GM18505 (cell line): ENCODE data around the gene SWAP70.
A peak's percentile ranks its signal among the peaks of the same experiment; 100 is the strongest.
"Not testable (repeated sequence)": the region's sequence is repeated elsewhere in the genome, so short reads cannot be mapped to it uniquely, and the experiment has no call there.

Experiments used
- ATAC-seq: cut with Tn5 transposase; IDR thresholded peaks from one replicate; pipeline ENCODE4 v1.9.1; 2021; ENCODE audit not compliant: unreplicated experiment
- POLR2A ChIP-seq: IDR thresholded peaks from 4 replicates; pipeline ENCODE4 v1.6.1; 2011; ENCODE audit warnings: borderline replicate concordance; ENCODE audit not compliant: insufficient read depth, insufficient read length; ENCODE audit errors: extremely low read depth

SWAP70 gene

GRCh38 chr11:9728058-9728457 is 64.2 kb downstream of the SWAP70 start:
- TF ChIP-seq POLR2A: no peak
- ATAC-seq: no peak

DNA sequence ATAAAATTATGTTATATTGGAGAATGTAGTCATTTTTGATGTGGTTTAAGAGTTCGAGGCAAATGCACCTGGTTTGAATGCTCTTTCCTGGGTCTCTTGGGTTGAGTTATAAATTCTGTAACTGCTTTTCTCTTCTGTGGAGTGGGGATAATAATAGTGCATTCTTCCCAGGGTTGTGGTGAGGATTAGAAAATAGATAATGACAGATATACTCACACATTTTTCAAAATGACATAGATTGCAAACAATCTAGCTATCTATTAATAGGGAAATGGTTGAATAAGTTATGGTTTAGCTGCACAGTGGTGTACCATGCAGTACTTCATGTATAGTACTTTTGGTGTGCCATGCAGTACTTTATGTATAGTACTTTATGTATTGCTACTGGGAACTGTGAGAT is 67.4 kb downstream of the SWAP70 start:
- no peak for TF ChIP-seq POLR2A
- no peak for ATAC-seq

GRCh38 chr11:9732453-9732852 is 68.6 kb downstream of the SWAP70 start:
- no peak for ATAC-seq

GRCh38 chr11:9733212-9733611 is 69.3 kb downstream of the SWAP70 start:
- TF ChIP-seq POLR2A: no peak
- no peak for ATAC-seq

More at GRCh38 chr11:9732453-9732852, 68.6 kb downstream of the SWAP70 start:
- TF ChIP-seq POLR2A: no peak

DNA sequence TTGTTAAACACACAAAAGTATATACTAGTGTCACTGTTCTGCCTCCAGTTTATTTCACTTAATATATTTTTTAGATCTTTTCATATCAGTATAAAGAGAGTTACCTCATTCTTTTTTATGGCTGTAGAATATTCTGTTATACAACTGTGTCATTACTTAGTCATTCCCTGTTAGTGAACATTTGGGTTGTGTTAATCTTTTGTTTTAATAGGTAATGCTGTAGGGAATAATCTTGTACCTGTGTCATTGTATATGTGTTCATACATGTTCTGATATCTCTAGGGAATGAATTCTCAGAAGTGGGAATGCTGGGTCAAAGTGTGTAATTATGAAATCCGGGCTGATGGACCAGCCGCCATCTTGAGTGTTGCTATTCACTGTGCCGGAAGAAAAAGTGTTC is 71.4 kb downstream of the SWAP70 start:
- no peak for TF ChIP-seq POLR2A

GRCh38 chr11:9735919-9736318 is 72.0 kb downstream of the SWAP70 start:
- ATAC-seq: no peak

More for the DNA sequence above, 71.4 kb downstream of the SWAP70 start:
- ATAC-seq: no peak

GRCh38 chr11:9736365-9736764 is 72.5 kb downstream of the SWAP70 start:
- no peak for TF ChIP-seq POLR2A
- ATAC-seq: no peak

More at GRCh38 chr11:9735919-9736318, 72.0 kb downstream of the SWAP70 start:
- no peak for TF ChIP-seq POLR2A

DNA sequence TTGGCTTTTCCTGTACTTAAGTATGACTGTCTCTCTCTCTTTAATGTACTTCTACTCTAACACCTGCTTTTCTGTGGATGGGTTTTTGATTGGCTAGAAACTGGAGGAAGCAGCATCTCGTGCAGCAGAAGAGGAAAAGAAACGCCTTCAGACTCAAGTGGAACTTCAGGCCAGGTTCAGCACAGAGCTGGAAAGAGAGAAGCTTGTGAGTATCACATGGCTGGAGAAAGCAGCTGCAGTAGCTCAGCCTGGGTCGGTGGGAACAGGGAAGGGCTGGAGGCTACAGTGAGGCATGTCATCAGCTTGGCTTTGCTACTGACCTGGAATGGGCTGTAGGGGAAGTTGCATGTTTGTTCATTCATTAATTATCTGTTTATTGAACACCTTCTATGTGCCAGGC is 74.2 kb downstream of the SWAP70 start:
- no peak for ATAC-seq

DNA sequence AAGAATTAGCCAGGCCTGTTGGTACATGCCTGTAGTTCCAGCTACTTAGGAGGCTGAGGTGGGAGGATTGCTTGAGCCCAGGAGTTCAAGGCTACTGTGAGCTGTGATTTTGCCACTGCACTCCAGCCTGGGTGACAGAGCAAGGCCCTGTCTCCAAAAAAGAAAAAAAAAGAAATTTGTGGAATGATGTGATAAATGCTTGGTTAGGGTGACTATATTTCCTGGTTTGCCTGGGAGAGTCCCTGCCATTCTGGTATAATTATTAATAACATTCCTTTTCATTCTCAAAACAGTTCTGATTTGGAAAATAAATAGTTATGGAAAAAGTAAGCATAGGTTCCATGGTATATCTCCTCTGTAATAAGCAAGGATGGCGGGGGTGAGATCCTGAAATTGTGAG is 74.8 kb downstream of the SWAP70 start:
- no peak for TF ChIP-seq POLR2A
- no peak for ATAC-seq

More for the DNA sequence above, 74.2 kb downstream of the SWAP70 start:
- TF ChIP-seq POLR2A: no peak

DNA sequence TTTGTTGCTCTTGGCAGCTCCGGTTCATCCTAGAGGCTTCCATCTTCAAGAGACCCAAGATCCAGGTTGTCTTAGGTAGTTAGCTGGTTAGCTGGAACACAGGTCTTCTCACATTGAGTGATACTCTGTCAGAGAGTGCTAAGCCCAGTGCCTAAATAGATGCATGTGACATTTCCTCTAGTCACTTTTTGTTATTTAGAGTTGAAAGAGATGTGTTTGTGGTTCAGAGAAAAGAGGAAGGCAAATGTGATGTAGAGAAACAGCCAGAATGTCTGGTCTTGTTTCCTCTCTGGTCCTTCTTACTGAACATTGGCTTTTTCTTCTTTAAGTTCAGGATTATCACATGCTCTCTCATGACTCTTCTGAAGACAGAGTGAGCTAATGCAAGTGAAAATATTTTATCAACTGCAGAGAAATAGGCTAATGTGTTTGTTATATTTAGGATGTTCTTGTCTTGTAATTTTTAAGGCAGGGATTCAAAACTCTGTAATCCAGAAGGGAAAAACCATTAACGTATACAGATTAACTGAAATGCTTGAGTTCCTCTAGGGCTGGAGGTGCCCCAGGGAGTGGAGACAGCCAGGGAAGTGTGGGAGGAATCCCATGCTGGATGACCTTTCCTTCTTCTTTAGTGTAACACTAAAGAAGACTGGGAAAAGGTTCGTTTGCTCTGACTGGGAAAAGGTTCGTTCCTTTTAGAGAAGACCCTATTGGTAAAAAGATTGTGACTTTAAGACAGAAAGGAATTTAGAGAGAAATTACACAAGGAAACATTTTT is 75.4 kb downstream of the SWAP70 start:
- TF ChIP-seq POLR2A: peak; percentile 31
- peak; percentile 65 for ATAC-seq

GRCh38 chr11:9740202-9740883 is 76.5 kb downstream of the SWAP70 start:
- TF ChIP-seq POLR2A: no peak
- ATAC-seq: no peak

- no peak for TF ChIP-seq POLR2A
- no peak for ATAC-seq
Measured at GRCh38 chr11:9741260-9741659, 77.4 kb downstream of the SWAP70 start.

GRCh38 chr11:9743512-9743911 is 79.6 kb downstream of the SWAP70 start:
- not testable (repeated sequence) for ATAC-seq
